HepG2 (cell line): Measurements from ENCODE around the gene PPP1CA. TPM values are rescaled to one million over a fixed set of nuclear protein-coding genes. Genes with fewer than 3 reads are reported as not detected.

ENCODE experiments used
- ATAC-seq: fragments of 200-7000 bp; cut with Tn5 transposase; 3 replicates; pipeline ENCODE4 v1.9.1; 2020; ENCODE audit warnings: mild to moderate bottlenecking, moderate library complexity
- BruUV-seq: library from RNA; stranded (reverse); fragments of 400-500 nt; replicated peaks from 2 replicates; lab custom pipeline; 2021; lab: Mats Ljungman, UMichigan
- CTCF ChIA-PET: fragments of 300-600 bp; formaldehyde crosslinking; extraction: SDS; loops from one replicate; lab custom pipeline; 2021; ENCODE audit warnings: low total read pairs, inconsistent platforms, low intra/inter-chr PET ratio; lab: Yijun Ruan, JAX
- POLR2A ChIA-PET: fragments of 350-600 bp; sonication (Branson Sonifier 250); formaldehyde crosslinking; loops from one replicate; lab custom pipeline; 2020; ENCODE audit warnings: antibody characterized with exemption, inconsistent platforms; lab: Yijun Ruan, JAX
- DNase-seq: peaks from one replicate; pipeline ENCODE4 v3.0.0-alpha.2; 2015; ENCODE audit warnings: low spot score
- FAIRE-seq: peaks from 3 replicates; lab custom pipeline; 2011; peaks lifted over from hg19 to GRCh38; lab: Jason Lieb, UNC
- H2AFZ ChIP-seq: one replicate; pipeline ENCODE4 v1.6.1; 2011; ENCODE audit warnings: low read length, inconsistent platforms
- H3K27ac ChIP-seq: fragments of 300-600 bp; 3 replicates; pipeline ENCODE4 v1.8.0; 2011; ENCODE audit warnings: mixed run types, mild to moderate bottlenecking, mixed read lengths, low read length, inconsistent platforms; ENCODE audit not compliant: insufficient read depth; ENCODE audit errors: extremely low read length
- H3K27me3 ChIP-seq, 2 experiments: fragments of 200-600 bp in 1 of 2; 2 replicates in 1 of 2; 3 replicates in 1 of 2; pipeline versions ENCODE4 v1.6.0 to v1.8.0; 2011; ENCODE audit warnings: low read length in 2 of 2, mild to moderate bottlenecking in 2 of 2, moderate library complexity in 2 of 2, inconsistent platforms in 1 of 2; ENCODE audit not compliant: insufficient read depth in 2 of 2, control insufficient read depth in 1 of 2
- H3K36me3 ChIP-seq, 2 experiments: fragments of 200-600 bp in 1 of 2; replicated peaks in 1 of 2; 2 replicates in 1 of 2; 3 replicates in 1 of 2; pipeline versions ENCODE4 v1.5.1 to v1.8.0; 2011; ENCODE audit warnings: low read length in 2 of 2, inconsistent platforms in 1 of 2; ENCODE audit not compliant: insufficient read depth in 2 of 2, control insufficient read depth in 1 of 2
- H3K4me1 ChIP-seq: 2 replicates; pipeline ENCODE4 v1.5.1; 2012; ENCODE audit warnings: low read length, inconsistent platforms; ENCODE audit not compliant: insufficient read depth
- H3K4me2 ChIP-seq: 2 replicates; pipeline ENCODE4 v1.6.0; 2011; ENCODE audit warnings: low read depth, low read length, inconsistent platforms
- H3K4me3 ChIP-seq, 3 experiments: fragments of 200-600 bp in 1 of 3; sonication (generic), shearing (Covaris generic) in 1 of 3; replicated peaks in 1 of 3; 2 replicates each; pipeline ENCODE4 v1.5.1; 2011 to 2016; ENCODE audit warnings: low read length in 3 of 3, inconsistent platforms in 2 of 3, low read depth in 2 of 3, mild to moderate bottlenecking in 2 of 3, control low read depth in 1 of 3, mixed read lengths in 1 of 3; ENCODE audit not compliant: insufficient read depth in 1 of 3
- H3K79me2 ChIP-seq: one replicate; pipeline ENCODE4 v1.6.1; 2011; ENCODE audit warnings: low read length, inconsistent platforms; ENCODE audit not compliant: insufficient read depth
- H3K9ac ChIP-seq: 2 replicates; pipeline ENCODE4 v1.6.0; 2011; ENCODE audit warnings: mild to moderate bottlenecking, low read depth, low read length, inconsistent platforms; ENCODE audit not compliant: insufficient read depth
- H3K9me3 ChIP-seq: 2 replicates; pipeline ENCODE4 v1.5.1; 2012; ENCODE audit warnings: mild to moderate bottlenecking, low read length
- H4K20me1 ChIP-seq: 2 replicates; pipeline ENCODE4 v1.6.0; 2011; ENCODE audit warnings: inconsistent platforms, mild to moderate bottlenecking, low read length, moderate library complexity; ENCODE audit not compliant: insufficient read depth
- AGO2 ChIP-seq: fragments of 200-400 bp; formaldehyde crosslinking; optimal IDR thresholded peaks from 2 replicates; pipeline ENCODE3; 2017; ENCODE audit warnings: mild to moderate bottlenecking, low read depth, low read length, moderate library complexity
- GATAD2A ChIP-seq: IDR thresholded peaks from 2 replicates; pipeline ENCODE4 v1.6.1; 2016
- TSC22D2 ChIP-seq: sonication (generic); formaldehyde crosslinking; IDR thresholded peaks from 2 replicates; pipeline ENCODE4 v1.5.1; 2020; ENCODE audit warnings: missing genetic modification reagents, mild to moderate bottlenecking, borderline replicate concordance
- ZFX ChIP-seq: sonication (generic); formaldehyde crosslinking; IDR thresholded peaks from 2 replicates; pipeline ENCODE4 v1.4.0; 2020; ENCODE audit warnings: mild to moderate bottlenecking, low read depth, missing genetic modification reagents, moderate library complexity
- ZNF34 ChIP-seq: sonication (generic); formaldehyde crosslinking; IDR thresholded peaks from 2 replicates; pipeline ENCODE4 v1.4.0; 2020; ENCODE audit warnings: mild to moderate bottlenecking, missing genetic modification reagents, borderline replicate concordance
- ZNF772 ChIP-seq: sonication (generic); formaldehyde crosslinking; IDR thresholded peaks from 2 replicates; pipeline ENCODE4 v1.5.0; 2020; ENCODE audit warnings: mild to moderate bottlenecking, missing genetic modification reagents
- WGBS: methylation state at CpG from one replicate; pipeline ENCODE4 v1.1.6; 2017; ENCODE audit warnings: low lambda C conversion rate; 5-methylcytosine and 5-hydroxymethylcytosine counted together
- in situ Hi-C: cut with HindIII; loops from 2 replicates; pipeline ENCODE4 v1.10.0; 2017; ENCODE audit warnings: low pct_unique_long_range_greater_than_20kb; ENCODE audit not compliant: extremely low pct_ligation_motif_present
- intact Hi-C: fragments of 100-400 bp; cut with micrococcal nuclease; formaldehyde crosslinking; loops from one replicate; pipeline ENCODE4 v1.10.0; 2022; ENCODE audit not compliant: unreplicated experiment
- polyA plus RNA-seq, 8 experiments: library from polyadenylated mRNA; depleted of rRNA in 3 of 8; stranded (reverse) in 7 of 8; unstranded in 1 of 8; fragments of >200 nt; fragmentation: Illumina TruSeq in 4 of 8; extraction: Trizol in 4 of 8; gene quantifications; 2 replicates each; pipeline versions ENCODE4 v1.2.1 to v1.2.3, GENCODE V29; 2011 to 2016; ENCODE audit warnings: low read depth in 4 of 8, missing spikeins in 1 of 8, mixed read lengths in 1 of 8; ENCODE audit not compliant: insufficient read depth in 1 of 8
- total RNA-seq, 5 experiments: library from RNA; depleted of rRNA; stranded (reverse); fragments of >200 nt; fragmentation: Illumina TruSeq; extraction: Trizol; gene quantifications; 2 replicates each; pipeline ENCODE4 v1.2.3, GENCODE V29; 2016; ENCODE audit warnings: low read depth in 1 of 5
- TF ChIP-seq, protein P1 (sequence below): sonication (generic); formaldehyde crosslinking; IDR thresholded peaks from 2 replicates; pipeline ENCODE4 v1.8.0; 2023; ENCODE audit warnings: mild to moderate bottlenecking, missing genetic modification reagents
- TF ChIP-seq, protein P2 (sequence below): sonication (generic); formaldehyde crosslinking; IDR thresholded peaks from 2 replicates; pipeline ENCODE4 v1.4.0; 2020; ENCODE audit warnings: missing genetic modification reagents
- TF ChIP-seq, protein P3 (sequence below): sonication (generic); formaldehyde crosslinking; conservative IDR thresholded peaks from 2 replicates; pipeline ENCODE4 v1.4.0; 2020; ENCODE audit warnings: missing genetic modification reagents
- TF ChIP-seq, protein P4 (sequence below): sonication (generic); formaldehyde crosslinking; IDR thresholded peaks from 2 replicates; pipeline ENCODE4 v1.5.1; 2020; ENCODE audit warnings: mild to moderate bottlenecking, missing genetic modification reagents, moderate library complexity
- TF ChIP-seq, protein P5 (sequence below): sonication (generic); formaldehyde crosslinking; IDR thresholded peaks from 2 replicates; pipeline ENCODE4 v1.5.0; 2020; ENCODE audit warnings: missing genetic modification reagents

The PPP1CA gene
- total and polyA plus RNA-seq, 2 of the 13 experiments (the other 11 are each of a cell fraction or from before 2014, with no cell fraction given): 149 to 170 TPM

DNA sequence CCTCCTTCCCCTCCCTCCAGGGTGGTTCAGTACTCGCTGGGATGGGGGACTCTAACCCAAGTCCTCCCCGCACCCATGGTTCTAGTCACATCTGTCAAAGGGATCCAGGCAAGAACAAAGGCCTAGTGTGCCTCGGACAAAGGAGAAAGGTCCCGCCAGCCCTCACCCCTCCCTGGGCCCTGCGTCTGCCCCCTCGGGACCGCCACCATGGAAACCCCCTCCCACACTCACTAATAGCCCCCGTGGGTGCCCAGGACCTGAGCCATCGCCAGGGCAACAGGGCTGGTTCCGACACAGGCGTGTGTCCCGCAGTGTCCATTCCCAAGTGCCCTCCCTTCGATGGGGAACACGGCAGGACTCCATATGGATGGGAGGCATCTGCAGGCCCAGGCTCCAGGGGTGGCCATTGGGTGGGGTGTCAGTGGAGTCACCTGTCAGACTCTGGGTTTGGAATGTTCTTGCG, 8.7 kb upstream of the PPP1CA start:
- FAIRE-seq: no peak
- no peak for DNase-seq
- no peak overlapping the region for H2AFZ ChIP-seq
- in situ Hi-C loops: no loop called here
- H3K9ac ChIP-seq: no peak overlapping the region; the same call in 1 of the 2 replicates
- H3K4me2 ChIP-seq: peak overlapping the region; percentile 74
- no TSS peak for BruUV-seq
- peak overlapping the region in 2 of 3 experiments; percentile 12 to 56; a peak in 2 of 6 replicates for H3K4me3 ChIP-seq
- H3K27ac ChIP-seq: no peak overlapping the region
- H3K9me3 ChIP-seq: no peaks in the 10 kb centered on the region
- ChIA-PET POLR2A (no interaction called here), CTCF (no interaction called here)
- intact Hi-C loops: no loop called here
- H3K36me3 ChIP-seq: no peaks in the 10 kb centered on the region
- no peaks in the 10 kb centered on the region for H3K79me2 ChIP-seq
- TF ChIP-seq, protein P1, sequence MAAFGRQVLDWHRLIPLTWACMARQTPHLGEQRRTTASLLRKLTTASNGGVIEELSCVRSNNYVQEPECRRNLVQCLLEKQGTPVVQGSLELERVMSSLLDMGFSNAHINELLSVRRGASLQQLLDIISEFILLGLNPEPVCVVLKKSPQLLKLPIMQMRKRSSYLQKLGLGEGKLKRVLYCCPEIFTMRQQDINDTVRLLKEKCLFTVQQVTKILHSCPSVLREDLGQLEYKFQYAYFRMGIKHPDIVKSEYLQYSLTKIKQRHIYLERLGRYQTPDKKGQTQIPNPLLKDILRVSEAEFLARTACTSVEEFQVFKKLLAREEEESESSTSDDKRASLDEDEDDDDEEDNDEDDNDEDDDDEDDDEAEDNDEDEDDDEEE (CRISPR knock-in tag): no peak
- TF ChIP-seq, protein P2, sequence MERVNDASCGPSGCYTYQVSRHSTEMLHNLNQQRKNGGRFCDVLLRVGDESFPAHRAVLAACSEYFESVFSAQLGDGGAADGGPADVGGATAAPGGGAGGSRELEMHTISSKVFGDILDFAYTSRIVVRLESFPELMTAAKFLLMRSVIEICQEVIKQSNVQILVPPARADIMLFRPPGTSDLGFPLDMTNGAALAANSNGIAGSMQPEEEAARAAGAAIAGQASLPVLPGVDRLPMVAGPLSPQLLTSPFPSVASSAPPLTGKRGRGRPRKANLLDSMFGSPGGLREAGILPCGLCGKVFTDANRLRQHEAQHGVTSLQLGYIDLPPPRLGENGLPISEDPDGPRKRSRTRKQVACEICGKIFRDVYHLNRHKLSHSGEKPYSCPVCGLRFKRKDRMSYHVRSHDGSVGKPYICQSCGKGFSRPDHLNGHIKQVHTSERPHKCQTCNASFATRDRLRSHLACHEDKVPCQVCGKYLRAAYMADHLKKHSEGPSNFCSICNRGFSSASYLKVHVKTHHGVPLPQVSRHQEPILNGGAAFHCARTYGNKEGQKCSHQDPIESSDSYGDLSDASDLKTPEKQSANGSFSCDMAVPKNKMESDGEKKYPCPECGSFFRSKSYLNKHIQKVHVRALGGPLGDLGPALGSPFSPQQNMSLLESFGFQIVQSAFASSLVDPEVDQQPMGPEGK: peak; percentile 31; the same call in 1 of the 2 replicates
- TF ChIP-seq, protein P3, sequence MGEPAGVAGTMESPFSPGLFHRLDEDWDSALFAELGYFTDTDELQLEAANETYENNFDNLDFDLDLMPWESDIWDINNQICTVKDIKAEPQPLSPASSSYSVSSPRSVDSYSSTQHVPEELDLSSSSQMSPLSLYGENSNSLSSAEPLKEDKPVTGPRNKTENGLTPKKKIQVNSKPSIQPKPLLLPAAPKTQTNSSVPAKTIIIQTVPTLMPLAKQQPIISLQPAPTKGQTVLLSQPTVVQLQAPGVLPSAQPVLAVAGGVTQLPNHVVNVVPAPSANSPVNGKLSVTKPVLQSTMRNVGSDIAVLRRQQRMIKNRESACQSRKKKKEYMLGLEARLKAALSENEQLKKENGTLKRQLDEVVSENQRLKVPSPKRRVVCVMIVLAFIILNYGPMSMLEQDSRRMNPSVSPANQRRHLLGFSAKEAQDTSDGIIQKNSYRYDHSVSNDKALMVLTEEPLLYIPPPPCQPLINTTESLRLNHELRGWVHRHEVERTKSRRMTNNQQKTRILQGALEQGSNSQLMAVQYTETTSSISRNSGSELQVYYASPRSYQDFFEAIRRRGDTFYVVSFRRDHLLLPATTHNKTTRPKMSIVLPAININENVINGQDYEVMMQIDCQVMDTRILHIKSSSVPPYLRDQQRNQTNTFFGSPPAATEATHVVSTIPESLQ (CRISPR knock-in tag): no peak
- no peak for TF ChIP-seq TSC22D2 (CRISPR knock-in tag)
- 0 out of 2 replicates have a peak, but pooled peaks have one; percentile 43 for TF ChIP-seq ZNF772
- 0 out of 2 replicates have a peak, but pooled peaks have one; percentile 1 for TF ChIP-seq GATAD2A (CRISPR knock-in tag)
- TF ChIP-seq AGO2: peak; percentile 41
- TF ChIP-seq, protein P4, sequence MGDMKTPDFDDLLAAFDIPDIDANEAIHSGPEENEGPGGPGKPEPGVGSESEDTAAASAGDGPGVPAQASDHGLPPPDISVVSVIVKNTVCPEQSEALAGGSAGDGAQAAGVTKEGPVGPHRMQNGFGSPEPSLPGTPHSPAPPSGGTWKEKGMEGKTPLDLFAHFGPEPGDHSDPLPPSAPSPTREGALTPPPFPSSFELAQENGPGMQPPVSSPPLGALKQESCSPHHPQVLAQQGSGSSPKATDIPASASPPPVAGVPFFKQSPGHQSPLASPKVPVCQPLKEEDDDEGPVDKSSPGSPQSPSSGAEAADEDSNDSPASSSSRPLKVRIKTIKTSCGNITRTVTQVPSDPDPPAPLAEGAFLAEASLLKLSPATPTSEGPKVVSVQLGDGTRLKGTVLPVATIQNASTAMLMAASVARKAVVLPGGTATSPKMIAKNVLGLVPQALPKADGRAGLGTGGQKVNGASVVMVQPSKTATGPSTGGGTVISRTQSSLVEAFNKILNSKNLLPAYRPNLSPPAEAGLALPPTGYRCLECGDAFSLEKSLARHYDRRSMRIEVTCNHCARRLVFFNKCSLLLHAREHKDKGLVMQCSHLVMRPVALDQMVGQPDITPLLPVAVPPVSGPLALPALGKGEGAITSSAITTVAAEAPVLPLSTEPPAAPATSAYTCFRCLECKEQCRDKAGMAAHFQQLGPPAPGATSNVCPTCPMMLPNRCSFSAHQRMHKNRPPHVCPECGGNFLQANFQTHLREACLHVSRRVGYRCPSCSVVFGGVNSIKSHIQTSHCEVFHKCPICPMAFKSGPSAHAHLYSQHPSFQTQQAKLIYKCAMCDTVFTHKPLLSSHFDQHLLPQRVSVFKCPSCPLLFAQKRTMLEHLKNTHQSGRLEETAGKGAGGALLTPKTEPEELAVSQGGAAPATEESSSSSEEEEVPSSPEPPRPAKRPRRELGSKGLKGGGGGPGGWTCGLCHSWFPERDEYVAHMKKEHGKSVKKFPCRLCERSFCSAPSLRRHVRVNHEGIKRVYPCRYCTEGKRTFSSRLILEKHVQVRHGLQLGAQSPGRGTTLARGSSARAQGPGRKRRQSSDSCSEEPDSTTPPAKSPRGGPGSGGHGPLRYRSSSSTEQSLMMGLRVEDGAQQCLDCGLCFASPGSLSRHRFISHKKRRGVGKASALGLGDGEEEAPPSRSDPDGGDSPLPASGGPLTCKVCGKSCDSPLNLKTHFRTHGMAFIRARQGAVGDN (CRISPR knock-in tag): peak; percentile 25; the same call in 1 of the 2 replicates
- TF ChIP-seq, protein P5, sequence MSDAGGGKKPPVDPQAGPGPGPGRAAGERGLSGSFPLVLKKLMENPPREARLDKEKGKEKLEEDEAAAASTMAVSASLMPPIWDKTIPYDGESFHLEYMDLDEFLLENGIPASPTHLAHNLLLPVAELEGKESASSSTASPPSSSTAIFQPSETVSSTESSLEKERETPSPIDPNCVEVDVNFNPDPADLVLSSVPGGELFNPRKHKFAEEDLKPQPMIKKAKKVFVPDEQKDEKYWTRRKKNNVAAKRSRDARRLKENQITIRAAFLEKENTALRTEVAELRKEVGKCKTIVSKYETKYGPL (CRISPR knock-in tag): no peak
- TF ChIP-seq ZFX (CRISPR knock-in tag): peak; percentile 45; the same call in 1 of the 2 replicates
- 0 out of 2 replicates have a peak, but pooled peaks have one; percentile 34 for TF ChIP-seq ZNF34 (CRISPR knock-in tag)
- H4K20me1 ChIP-seq: no peaks in the 10 kb centered on the region
- 0% methylated on average over 2 of the region's 15 CpGs for WGBS
- H3K27me3 ChIP-seq: peaks cover 8 to 44% of the 10 kb centered on the region in 2 experiments; a peak in 4 of 5 replicates
- ATAC-seq: no peak
- H3K4me1 ChIP-seq: peaks cover 53% of the 10 kb centered on the region
